Measurements from ENCODE around the gene XPNPEP2.

DNA sequence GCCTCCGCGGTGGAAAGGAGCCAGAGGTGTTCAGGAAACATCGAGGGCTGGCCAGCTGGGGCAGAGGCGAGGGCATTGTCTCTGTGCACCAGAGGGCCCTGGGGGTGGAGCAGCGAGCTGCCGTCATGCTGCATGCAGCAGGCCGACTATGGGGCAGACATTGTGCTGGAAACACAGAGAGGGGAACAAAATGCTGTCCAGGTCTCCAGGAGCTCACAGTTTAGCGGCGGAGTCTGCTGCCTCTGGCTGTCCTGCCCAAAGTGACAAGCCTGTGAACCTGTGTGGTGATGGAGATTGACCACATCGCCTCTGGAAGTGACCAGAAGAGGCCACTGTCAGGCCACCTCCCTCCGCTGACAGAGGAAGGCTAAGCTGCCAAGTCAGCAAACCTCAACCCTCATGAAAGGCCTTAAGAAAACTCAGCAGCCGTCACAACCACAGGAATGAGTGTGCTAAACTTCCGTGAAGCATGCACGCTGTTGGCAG lies 20.8 kb downstream of the XPNPEP2 start:
- TF ChIP-seq, protein P1, sequence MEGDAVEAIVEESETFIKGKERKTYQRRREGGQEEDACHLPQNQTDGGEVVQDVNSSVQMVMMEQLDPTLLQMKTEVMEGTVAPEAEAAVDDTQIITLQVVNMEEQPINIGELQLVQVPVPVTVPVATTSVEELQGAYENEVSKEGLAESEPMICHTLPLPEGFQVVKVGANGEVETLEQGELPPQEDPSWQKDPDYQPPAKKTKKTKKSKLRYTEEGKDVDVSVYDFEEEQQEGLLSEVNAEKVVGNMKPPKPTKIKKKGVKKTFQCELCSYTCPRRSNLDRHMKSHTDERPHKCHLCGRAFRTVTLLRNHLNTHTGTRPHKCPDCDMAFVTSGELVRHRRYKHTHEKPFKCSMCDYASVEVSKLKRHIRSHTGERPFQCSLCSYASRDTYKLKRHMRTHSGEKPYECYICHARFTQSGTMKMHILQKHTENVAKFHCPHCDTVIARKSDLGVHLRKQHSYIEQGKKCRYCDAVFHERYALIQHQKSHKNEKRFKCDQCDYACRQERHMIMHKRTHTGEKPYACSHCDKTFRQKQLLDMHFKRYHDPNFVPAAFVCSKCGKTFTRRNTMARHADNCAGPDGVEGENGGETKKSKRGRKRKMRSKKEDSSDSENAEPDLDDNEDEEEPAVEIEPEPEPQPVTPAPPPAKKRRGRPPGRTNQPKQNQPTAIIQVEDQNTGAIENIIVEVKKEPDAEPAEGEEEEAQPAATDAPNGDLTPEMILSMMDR (IDR thresholded peaks at IDR 0.05; ENCODE audit: low read depth, low read length, poor library complexity, severe bottlenecking): no peak
- TF ChIP-seq EZH2phosphoT487 (IDR thresholded peaks at IDR 0.05; ENCODE audit: borderline replicate concordance, low read length): no peak
